OCI-LY7 (cell line): ENCODE measurements around the gene PLXNA3. TPM values are rescaled to one million over a fixed set of nuclear protein-coding genes. Genes with fewer than 3 reads are reported as not detected.

Experiments used
- BruUV-seq: library from RNA; stranded (reverse); fragments of 400-500 nt; replicated peaks from 2 replicates; lab custom pipeline; 2021; lab: Mats Ljungman, UMichigan
- CTCF ChIA-PET: fragments of 300-600 bp; sonication (Branson Sonifier 250); formaldehyde crosslinking; loops from one replicate; lab custom pipeline; 2022; ENCODE audit warnings: antibody characterized with exemption; ENCODE audit not compliant: unreplicated experiment; lab: Charles Lee
- POLR2A ChIA-PET: fragments of 300-600 bp; sonication (Branson Sonifier 250); formaldehyde crosslinking; loops from one replicate; lab custom pipeline; 2022; ENCODE audit warnings: antibody characterized with exemption; lab: Charles Lee
- DNase-seq: peaks from one replicate; pipeline ENCODE4 v3.0.0-alpha.2; 2015; ENCODE audit warnings: low spot score
- H2AFZ ChIP-seq: fragments of 200-600 bp; sonication (generic), shearing (Covaris generic); 2 replicates; pipeline ENCODE4 v1.6.1; 2014; ENCODE audit warnings: mild to moderate bottlenecking, antibody characterized with exemption, low read length, moderate library complexity
- H3K27ac ChIP-seq: fragments of 200-600 bp; sonication (generic); 2 replicates; pipeline ENCODE4 v1.5.1; 2014; ENCODE audit warnings: mixed run types, low read depth, mild to moderate bottlenecking, moderate library complexity, low read length, inconsistent platforms; ENCODE audit not compliant: poor library complexity, severe bottlenecking
- H3K36me3 ChIP-seq: fragments of 200-600 bp; sonication (generic); 2 replicates; pipeline ENCODE4 v1.6.1; 2014; ENCODE audit warnings: mild to moderate bottlenecking, antibody characterized with exemption, low read length, moderate library complexity, mixed read lengths; ENCODE audit not compliant: insufficient read depth
- H3K4me1 ChIP-seq: fragments of 200-600 bp; sonication (generic); 2 replicates; pipeline ENCODE4 v1.5.1; 2014; ENCODE audit warnings: mild to moderate bottlenecking, low read length; ENCODE audit not compliant: insufficient read depth, poor library complexity, severe bottlenecking
- H3K4me2 ChIP-seq: fragments of 200-600 bp; sonication (generic); 2 replicates; pipeline ENCODE4 v1.6.1; 2014; ENCODE audit warnings: mild to moderate bottlenecking, low read length
- H3K4me3 ChIP-seq: fragments of 200-600 bp; sonication (generic); 2 replicates; pipeline ENCODE4 v1.5.1; 2014; ENCODE audit warnings: mild to moderate bottlenecking, low read depth, low read length; ENCODE audit not compliant: poor library complexity, severe bottlenecking
- H3K79me2 ChIP-seq: fragments of 200-600 bp; sonication (generic); 2 replicates; pipeline ENCODE4 v1.6.1; 2016; ENCODE audit warnings: low read depth, mild to moderate bottlenecking, low read length, moderate library complexity, mixed read lengths; ENCODE audit not compliant: insufficient read depth
- H3K9me2 ChIP-seq: fragments of 200-600 bp; sonication (generic); 2 replicates; pipeline ENCODE4 v1.6.1; 2016; ENCODE audit warnings: mild to moderate bottlenecking, low read length, mixed read lengths; ENCODE audit not compliant: insufficient read depth
- H3K9me3 ChIP-seq: fragments of 200-600 bp; sonication (generic); 2 replicates; pipeline ENCODE4 v1.6.1; 2014; ENCODE audit warnings: mild to moderate bottlenecking, mixed run types, low read length, mixed read lengths
- H4K20me1 ChIP-seq: fragments of 200-600 bp; sonication (generic); 2 replicates; pipeline ENCODE4 v1.6.1; 2014; ENCODE audit warnings: mild to moderate bottlenecking, antibody characterized with exemption, low read length, moderate library complexity, mixed read lengths; ENCODE audit not compliant: insufficient read depth
- EZH2phosphoT487 ChIP-seq: fragments of 200-600 bp; sonication (generic); IDR thresholded peaks from 2 replicates; pipeline ENCODE4 v1.6.1; 2018; ENCODE audit warnings: low read depth, borderline replicate concordance, mild to moderate bottlenecking, mixed run types, antibody characterized with exemption, low read length, moderate library complexity, mixed read lengths
- intact Hi-C: fragments of 100-400 bp; cut with micrococcal nuclease; formaldehyde crosslinking; loops from one replicate; pipeline ENCODE4 v1.10.0; 2022; ENCODE audit not compliant: unreplicated experiment
- total RNA-seq, 2 experiments: library from RNA; depleted of rRNA in 1 of 2; stranded (reverse); fragments of >200 nt in 1 of 2; shearing (Covaris generic) in 1 of 2; gene quantifications; 2 replicates each; pipeline ENCODE4 v1.2.3, GENCODE V29; 2014 to 2022
- TF ChIP-seq, protein P1 (sequence below): fragments of 200-600 bp; sonication (generic); conservative IDR thresholded peaks from 2 replicates; pipeline ENCODE4 v1.5.1; 2014; ENCODE audit warnings: mild to moderate bottlenecking, antibody characterized with exemption, low read length, moderate library complexity, mixed read lengths

Gene PLXNA3
- total RNA-seq, 2 experiments from 2014 or later: 5.6 to 8.0 TPM

DNA sequence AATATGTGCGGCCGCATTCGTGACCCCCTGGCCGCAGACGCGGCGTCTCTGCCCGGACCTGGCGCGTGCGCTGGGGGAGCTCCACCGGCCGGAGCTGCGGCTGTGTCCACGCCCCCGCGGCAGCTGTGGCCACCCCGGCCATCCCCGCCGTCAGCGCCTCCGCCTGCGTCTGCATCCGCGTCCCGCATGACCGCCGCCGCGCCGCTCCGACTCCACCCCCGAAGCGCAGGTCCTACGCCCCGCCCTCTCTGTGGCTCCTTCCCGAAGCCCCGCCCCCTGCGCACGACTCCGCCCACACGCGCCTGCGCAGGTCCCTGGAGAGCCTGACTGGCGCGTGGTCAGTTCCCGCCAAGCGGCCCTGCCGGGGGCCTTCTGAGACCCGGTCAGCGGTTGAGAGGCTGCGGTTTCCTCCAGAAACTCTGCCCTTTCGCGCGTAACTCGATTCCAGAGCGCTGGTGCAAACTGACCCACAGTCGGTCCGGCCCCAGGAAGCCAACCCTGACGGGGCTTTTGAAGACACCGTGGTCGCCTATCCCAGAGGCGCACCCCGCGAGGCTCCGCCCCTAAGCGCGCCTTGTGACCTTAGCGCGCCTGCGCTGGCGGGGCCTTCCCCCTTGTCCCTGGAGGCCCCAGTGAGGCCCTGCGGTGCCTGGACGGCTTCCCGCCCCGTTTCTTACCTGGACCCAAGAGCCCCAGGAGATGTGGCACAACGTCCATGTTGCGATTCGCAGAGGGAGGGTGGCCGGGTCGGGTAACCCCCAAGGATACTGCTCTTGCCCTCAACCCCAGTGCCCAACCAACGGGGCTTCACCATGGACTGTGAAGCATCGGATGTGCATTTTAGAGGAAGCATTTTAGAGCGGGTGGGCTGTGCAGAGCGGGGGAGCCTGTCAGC, 20.9 kb downstream of the PLXNA3 start, which contains the start of gene LAGE3:
Gene LAGE3 (minus strand): TSS at position 554 of the 895 bp plus-strand sequence. CDS start 366 bp downstream, at position 188.
- Histone ChIP-seq H3K9me3 (no peaks in the 10 kb centered on the region), H4K20me1 (no peaks in the 10 kb centered on the region), H3K79me2 (no peaks in the 10 kb centered on the region), H3K9me2 (no peaks in the 10 kb centered on the region), H2AFZ (peak within 1 kb of the TSS; percentile 45), H3K4me2 (peak within 1 kb of the TSS; percentile 84), H3K4me1 (peaks cover 52% of the 10 kb centered on the region), H3K4me3 (peak within 1 kb of the TSS; percentile 80), H3K27ac (peak within 1 kb of the TSS; percentile 83), H3K36me3 (peaks cover 7% of the 10 kb centered on the region)
- BruUV-seq: no TSS peak
- CTCF ChIA-PET: interaction anchor here (0.9 kb wide), 1 partner anchor 19 kb away, joined by 3 read pairs; no protein-coding TSS in a partner anchor
- DNase-seq: peak; percentile 92
- TF ChIP-seq, protein P1, sequence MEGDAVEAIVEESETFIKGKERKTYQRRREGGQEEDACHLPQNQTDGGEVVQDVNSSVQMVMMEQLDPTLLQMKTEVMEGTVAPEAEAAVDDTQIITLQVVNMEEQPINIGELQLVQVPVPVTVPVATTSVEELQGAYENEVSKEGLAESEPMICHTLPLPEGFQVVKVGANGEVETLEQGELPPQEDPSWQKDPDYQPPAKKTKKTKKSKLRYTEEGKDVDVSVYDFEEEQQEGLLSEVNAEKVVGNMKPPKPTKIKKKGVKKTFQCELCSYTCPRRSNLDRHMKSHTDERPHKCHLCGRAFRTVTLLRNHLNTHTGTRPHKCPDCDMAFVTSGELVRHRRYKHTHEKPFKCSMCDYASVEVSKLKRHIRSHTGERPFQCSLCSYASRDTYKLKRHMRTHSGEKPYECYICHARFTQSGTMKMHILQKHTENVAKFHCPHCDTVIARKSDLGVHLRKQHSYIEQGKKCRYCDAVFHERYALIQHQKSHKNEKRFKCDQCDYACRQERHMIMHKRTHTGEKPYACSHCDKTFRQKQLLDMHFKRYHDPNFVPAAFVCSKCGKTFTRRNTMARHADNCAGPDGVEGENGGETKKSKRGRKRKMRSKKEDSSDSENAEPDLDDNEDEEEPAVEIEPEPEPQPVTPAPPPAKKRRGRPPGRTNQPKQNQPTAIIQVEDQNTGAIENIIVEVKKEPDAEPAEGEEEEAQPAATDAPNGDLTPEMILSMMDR: no peak
- TF ChIP-seq EZH2phosphoT487: no peak
- intact Hi-C loops: loop anchor here (5.0 kb wide), 1 partner anchor 38 kb away; the partner anchor contains the start of gene FAM3A
- POLR2A ChIA-PET: interaction anchor here (0.5 to 1.5 kb wide), 4 partner anchors 10 to 65 kb away, joined by 3 to 4 read pairs (median 4); no protein-coding TSS in a partner anchor

DNA sequence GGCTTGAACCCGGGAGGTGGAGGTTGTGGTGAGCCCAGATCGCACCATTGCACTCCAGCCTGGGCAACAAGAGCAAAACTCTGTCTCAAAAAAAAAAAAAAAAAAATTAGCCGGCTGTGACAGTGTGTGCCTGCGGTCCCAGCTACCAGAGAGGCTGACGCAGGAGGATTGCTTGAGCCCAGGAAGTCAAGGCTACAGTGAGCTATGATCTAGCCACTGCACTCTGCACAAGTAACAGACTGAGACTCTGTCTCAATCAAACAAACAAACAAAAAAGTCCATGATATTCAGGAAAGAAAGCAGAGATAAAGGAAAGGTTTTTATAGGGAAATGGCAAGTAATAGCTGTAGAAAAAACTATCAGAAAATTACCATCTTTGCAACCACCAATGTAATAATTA, 23.1 kb downstream of the PLXNA3 start:
- TF ChIP-seq, protein P1: no peak
- TF ChIP-seq EZH2phosphoT487: no peak
- peaks cover 68% of the 10 kb centered on the region for H3K4me1 ChIP-seq
- H4K20me1 ChIP-seq: no peaks in the 10 kb centered on the region
- peak overlapping the region; percentile 78; the same call in 1 of the 2 replicates for H2AFZ ChIP-seq
- ChIA-PET POLR2A (interaction anchor here (0.7 to 3.2 kb wide), 5 partner anchors 9 to 555 kb away, joined by 3 to 26 read pairs (median 3); partner anchors contain the start of genes ARHGAP4 and SLC10A3), CTCF (no interaction called here)
- peak overlapping the region; percentile 53 for H3K4me2 ChIP-seq
- intact Hi-C loops: loop anchor here (5.0 kb wide), 1 partner anchor 69 kb away; the partner anchor contains the start of gene TAFAZZIN
- no peak overlapping the region for H3K4me3 ChIP-seq
- no peaks in the 10 kb centered on the region for H3K9me3 ChIP-seq
- peak; percentile 43 for DNase-seq
- H3K27ac ChIP-seq: peak overlapping the region; percentile 58
- H3K79me2 ChIP-seq: peaks cover 16% of the 10 kb centered on the region
- H3K36me3 ChIP-seq: peaks cover 23% of the 10 kb centered on the region
- no peaks in the 10 kb centered on the region for H3K9me2 ChIP-seq
- BruUV-seq: no TSS peak
